T-helper 22 cell (primary cell): ENCODE measurements around the gene RAC3.

Source experiments
- DNase-seq: peaks from one replicate; pipeline ENCODE4 v3.0.0-alpha.2; 2020; ENCODE audit warnings: low read depth

RAC3 gene

GRCh38 chr17:82076018-82076784, 44.7 kb downstream of the RAC3 start:
- no peak for DNase-seq

GRCh38 chr17:82076785-82077591, 45.5 kb downstream of the RAC3 start:
- DNase-seq = no peak

DNA sequence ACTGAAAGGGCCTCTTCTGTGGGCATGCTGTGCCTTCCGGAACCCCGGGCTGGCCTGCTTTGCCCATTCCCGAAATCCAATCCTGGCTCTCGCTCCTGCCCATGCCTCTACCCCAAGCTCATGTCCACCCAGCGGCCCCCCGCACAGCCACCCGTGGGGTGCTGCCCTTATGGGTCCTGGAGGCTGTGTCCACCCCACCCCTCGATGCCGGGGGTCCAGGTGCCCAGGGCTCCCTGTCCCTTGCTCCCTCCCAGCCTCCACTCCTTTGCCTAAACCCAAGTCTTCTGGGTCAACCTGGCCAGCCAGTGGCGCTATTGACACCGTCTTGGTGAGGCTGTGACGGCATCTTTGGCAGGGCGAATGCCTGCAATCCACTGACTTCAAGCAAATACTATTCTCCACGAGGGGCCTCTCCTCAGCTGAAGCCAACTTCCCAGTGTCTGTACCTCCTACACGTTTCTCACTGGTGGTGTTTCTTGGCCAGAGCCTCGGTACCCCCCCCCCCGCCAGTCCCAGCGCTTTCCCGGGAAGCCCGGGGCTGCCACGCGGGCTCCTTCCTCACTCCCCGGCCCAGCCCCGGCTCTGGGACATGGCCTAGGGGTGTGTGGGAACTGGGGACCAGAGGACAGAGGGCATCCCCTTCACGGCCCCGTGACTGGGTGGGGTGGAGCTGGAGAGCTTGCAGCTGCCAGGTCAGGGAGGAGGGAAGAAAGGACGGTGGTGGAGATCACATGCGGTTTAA, 46.3 kb downstream of the RAC3 start:
- DNase-seq = no peak

- DNase-seq = no peak
Measured at GRCh38 chr17:82078433-82078832, 47.0 kb downstream of the RAC3 start.

GRCh38 chr17:82079001-82079677, 47.7 kb downstream of the RAC3 start:
- no peak for DNase-seq

DNA sequence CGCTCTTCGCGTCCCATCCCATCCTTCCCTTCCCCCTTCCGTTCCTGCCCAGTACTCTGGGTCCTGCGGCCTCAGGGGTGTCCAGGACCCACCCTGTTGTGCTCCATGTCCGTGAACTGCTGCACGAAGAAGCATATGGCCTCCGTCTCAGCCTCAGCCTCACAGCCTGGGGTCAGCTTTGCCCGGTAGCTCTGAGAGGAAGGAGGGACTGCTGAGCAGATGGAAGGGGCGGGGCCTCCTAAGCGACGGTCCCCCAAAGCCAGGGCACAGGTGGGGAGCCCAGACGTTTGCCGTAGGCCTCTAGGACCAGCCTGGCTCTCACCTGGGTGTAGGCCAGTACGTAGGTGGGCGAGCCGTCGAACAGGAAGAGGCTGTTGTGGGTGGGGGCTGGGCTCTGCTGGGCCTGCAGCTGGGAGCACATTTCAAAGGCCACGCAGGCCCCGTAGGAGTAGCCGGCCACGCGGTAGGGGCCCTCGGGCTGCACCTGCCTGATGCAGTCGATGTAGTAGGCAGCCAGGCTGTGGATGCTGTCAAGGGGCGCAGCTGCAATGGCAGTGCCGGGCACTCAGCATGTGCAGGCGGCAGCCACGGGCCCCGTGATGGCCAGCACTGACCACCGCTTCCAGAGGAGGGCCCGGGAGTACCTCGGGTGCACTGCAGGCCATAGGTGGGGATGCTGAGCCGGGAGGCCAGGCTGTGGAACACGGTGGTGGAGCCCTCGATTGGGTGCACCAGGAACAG, 48.7 kb downstream of the RAC3 start:
- no peak for DNase-seq

- DNase-seq = no peak
Measured at GRCh38 chr17:82080789-82081464, 49.4 kb downstream of the RAC3 start.

GRCh38 chr17:82081546-82081945, 50.1 kb downstream of the RAC3 start:
- no peak for DNase-seq

DNA sequence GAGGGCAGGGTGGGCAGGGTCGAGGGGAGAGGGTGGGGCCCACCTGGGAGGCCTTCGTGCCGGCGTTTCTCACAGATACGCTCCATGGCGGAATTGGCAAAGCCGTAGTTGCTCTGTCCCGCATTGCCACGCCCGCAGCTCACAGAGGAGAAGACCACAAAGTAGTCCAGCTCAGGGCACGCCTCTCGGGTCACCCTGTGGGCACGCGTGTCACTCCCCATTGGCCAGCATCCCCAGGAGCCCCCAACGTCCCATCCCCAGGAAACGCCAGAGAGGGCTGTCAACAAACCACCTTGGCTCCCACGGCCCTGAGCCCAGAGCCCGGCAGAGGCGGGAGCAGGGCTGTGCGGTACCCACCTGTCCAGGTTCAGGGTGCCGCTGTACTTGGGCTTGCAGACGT, 50.5 kb downstream of the RAC3 start:
- DNase-seq = no peak

GRCh38 chr17:82082456-82082855, 51.0 kb downstream of the RAC3 start:
- DNase-seq = no peak

- DNase-seq = no peak
Measured at GRCh38 chr17:82083009-82083408, 51.5 kb downstream of the RAC3 start.
